ENCODE results near the gene AMPD3. TPM values are rescaled to one million over a fixed set of nuclear protein-coding genes. Genes with fewer than 3 reads are reported as not detected.

AMPD3 gene
- total and polyA plus RNA-seq, 4 donors: 3.8 to 29.0 (median 24.2) TPM

GRCh38 chr11:10492084-10492483, 37.0 kb downstream of the AMPD3 start:
- H3K27me3 ChIP-seq (ENCODE audit: control insufficient read depth in 3 of 3, insufficient read depth in 3 of 3, low read length in 2 of 3): no peaks in the 10 kb centered on the region
- WGBS, 2 donors: 96 to 97% methylated on average over 2 of the region's 2 CpGs
- no peak overlapping the region for H3K4me3 ChIP-seq
- ATAC-seq (ENCODE audit: insufficient read depth, low FRiP score): no peak
- no peak for DNase-seq
- no peak overlapping the region for H3K9ac ChIP-seq (ENCODE audit: insufficient read depth in 1 of 2, low read length in 2 of 2)
- peaks cover 0 to 9% (median 0%) of the 10 kb centered on the region in 5 donors for H3K4me1 ChIP-seq (ENCODE audit: control insufficient read depth in 5 of 5, insufficient read depth in 5 of 5, low read length in 5 of 5)
- TF ChIP-seq CTCF (IDR thresholded peaks at IDR 0.05; ENCODE audit: control extremely low read depth, extremely low read depth): no peak
- no peaks in the 10 kb centered on the region for H3K9me3 ChIP-seq (ENCODE audit: control insufficient read depth in 4 of 4, insufficient read depth in 3 of 4, low read length in 3 of 4)
- peaks cover 0 to 18% (median 0%) of the 10 kb centered on the region in 4 donors for H3K36me3 ChIP-seq (ENCODE audit: control insufficient read depth in 4 of 4, insufficient read depth in 4 of 4, low read length in 4 of 4)
- no peak overlapping the region for H3K27ac ChIP-seq (ENCODE audit: low read depth in 1 of 2, low read length in 1 of 2)

- Histone ChIP-seq H3K9me3 (ENCODE audit: control insufficient read depth in 4 of 4, insufficient read depth in 3 of 4, low read length in 3 of 4) (no peaks in the 10 kb centered on the region), H3K4me1 (ENCODE audit: control insufficient read depth in 5 of 5, insufficient read depth in 5 of 5, low read length in 5 of 5) (peaks cover 0 to 9% (median 3%) of the 10 kb centered on the region in 5 donors), H3K27me3 (ENCODE audit: control insufficient read depth in 3 of 3, insufficient read depth in 3 of 3, low read length in 2 of 3) (no peaks in the 10 kb centered on the region), H3K9ac (ENCODE audit: insufficient read depth in 1 of 2, low read length in 2 of 2) (no peak overlapping the region), H3K4me3 (no peak overlapping the region), H3K36me3 (ENCODE audit: control insufficient read depth in 4 of 4, insufficient read depth in 4 of 4, low read length in 4 of 4) (peaks cover 0 to 21% (median 0%) of the 10 kb centered on the region in 4 donors), H3K27ac (ENCODE audit: low read depth in 1 of 2, low read length in 1 of 2) (no peak overlapping the region)
- ATAC-seq (ENCODE audit: insufficient read depth, low FRiP score) (no peak), DNase-seq (no peak)
- TF ChIP-seq CTCF (IDR thresholded peaks at IDR 0.05; ENCODE audit: control extremely low read depth, extremely low read depth): no peak
- WGBS, 2 donors: 95 to 96% methylated on average over 18 of the region's 18 CpGs
Measured at GRCh38 chr11:10493041-10493663, 38.1 kb downstream of the AMPD3 start.

GRCh38 chr11:10494636-10495463, 39.8 kb downstream of the AMPD3 start:
- ATAC-seq (ENCODE audit: insufficient read depth, low FRiP score) (no peak), DNase-seq (no peak)
- Histone ChIP-seq H3K9me3 (ENCODE audit: control insufficient read depth in 4 of 4, insufficient read depth in 3 of 4, low read length in 3 of 4) (no peaks in the 10 kb centered on the region), H3K4me3 (no peak overlapping the region), H3K36me3 (ENCODE audit: control insufficient read depth in 4 of 4, insufficient read depth in 4 of 4, low read length in 4 of 4) (peaks cover 0 to 30% (median 0%) of the 10 kb centered on the region in 4 donors), H3K9ac (ENCODE audit: insufficient read depth in 1 of 2, low read length in 2 of 2) (no peak overlapping the region), H3K27me3 (ENCODE audit: control insufficient read depth in 3 of 3, insufficient read depth in 3 of 3, low read length in 2 of 3) (no peaks in the 10 kb centered on the region), H3K27ac (ENCODE audit: low read depth in 1 of 2, low read length in 1 of 2) (no peak overlapping the region), H3K4me1 (ENCODE audit: control insufficient read depth in 5 of 5, insufficient read depth in 5 of 5, low read length in 5 of 5) (peaks cover 0 to 8% (median 3%) of the 10 kb centered on the region in 5 donors)
- no peak for TF ChIP-seq CTCF (IDR thresholded peaks at IDR 0.05; ENCODE audit: control extremely low read depth, extremely low read depth)
- WGBS, 2 donors: 96 to 97% methylated on average over 14 of the region's 14 CpGs
